ENCODE results near the gene PIGT. TPM values are rescaled to one million over a fixed set of nuclear protein-coding genes. Genes with fewer than 3 reads are reported as not detected.

Gene PIGT
- polyA plus RNA-seq, 2 of the 4 experiments (the other 2 are of a cell fraction), result 60.3 to 66.2 TPM

DNA sequence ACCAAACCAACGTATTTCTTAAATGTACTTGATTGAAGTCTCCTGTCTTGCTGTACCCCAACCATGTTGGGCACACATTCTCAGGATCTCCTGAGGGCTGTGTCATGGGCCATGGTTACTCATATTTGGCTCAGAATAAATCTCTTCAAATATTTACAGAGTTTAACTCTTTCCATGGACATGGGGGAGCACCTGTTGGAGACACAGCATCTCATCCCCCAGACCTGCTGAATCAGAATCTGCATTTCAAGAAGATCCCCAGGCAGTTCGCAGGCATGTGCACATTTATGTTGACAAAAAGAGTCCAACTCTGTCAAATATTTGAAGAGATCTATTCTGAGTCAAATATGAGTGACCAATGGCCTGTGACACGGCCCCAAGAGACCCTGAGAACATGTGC is 24.5 kb downstream of the PIGT start:
- TF ChIP-seq KDM1A (IDR thresholded peaks at IDR 0.05; ENCODE audit: low read depth) (no peak), PHF8 (IDR thresholded peaks at IDR 0.05; ENCODE audit: borderline replicate concordance, low read depth) (no peak), FOXS1 (CRISPR knock-in tag; IDR thresholded peaks at IDR 0.05) (no peak), TFCP2L1 (CRISPR knock-in tag; IDR thresholded peaks at IDR 0.05) (no peak), HEYL (CRISPR knock-in tag; IDR thresholded peaks at IDR 0.05) (no peak), ESRRA (IDR thresholded peaks at IDR 0.05; ENCODE audit: borderline replicate concordance, low read length) (no peak), RNF2 (IDR thresholded peaks at IDR 0.05; ENCODE audit: borderline replicate concordance, low read depth) (no peak), ZNF302 (CRISPR knock-in tag; IDR thresholded peaks at IDR 0.05) (no peak), EP300 (IDR thresholded peaks at IDR 0.05) (no peak), CBX2 (IDR thresholded peaks at IDR 0.05; ENCODE audit: borderline replicate concordance, low read depth) (no peak), FOSB (CRISPR knock-in tag; IDR thresholded peaks at IDR 0.05) (no peak), HDAC2 (IDR thresholded peaks at IDR 0.05) (no peak), EHMT2 (IDR thresholded peaks at IDR 0.05; ENCODE audit: low read depth) (no peak), POLR2A (IDR thresholded peaks at IDR 0.05; ENCODE audit: low read length) (no peak), KDM5A (IDR thresholded peaks at IDR 0.05) (no peak)
- TF ChIP-seq, protein P1, sequence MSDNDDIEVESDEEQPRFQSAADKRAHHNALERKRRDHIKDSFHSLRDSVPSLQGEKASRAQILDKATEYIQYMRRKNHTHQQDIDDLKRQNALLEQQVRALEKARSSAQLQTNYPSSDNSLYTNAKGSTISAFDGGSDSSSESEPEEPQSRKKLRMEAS (IDR thresholded peaks at IDR 0.05), result no peak
- TF ChIP-seq, protein P2, sequence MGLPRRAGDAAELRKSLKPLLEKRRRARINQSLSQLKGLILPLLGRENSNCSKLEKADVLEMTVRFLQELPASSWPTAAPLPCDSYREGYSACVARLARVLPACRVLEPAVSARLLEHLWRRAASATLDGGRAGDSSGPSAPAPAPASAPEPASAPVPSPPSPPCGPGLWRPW (IDR thresholded peaks at IDR 0.05), result no peak
- TF ChIP-seq, protein P3, sequence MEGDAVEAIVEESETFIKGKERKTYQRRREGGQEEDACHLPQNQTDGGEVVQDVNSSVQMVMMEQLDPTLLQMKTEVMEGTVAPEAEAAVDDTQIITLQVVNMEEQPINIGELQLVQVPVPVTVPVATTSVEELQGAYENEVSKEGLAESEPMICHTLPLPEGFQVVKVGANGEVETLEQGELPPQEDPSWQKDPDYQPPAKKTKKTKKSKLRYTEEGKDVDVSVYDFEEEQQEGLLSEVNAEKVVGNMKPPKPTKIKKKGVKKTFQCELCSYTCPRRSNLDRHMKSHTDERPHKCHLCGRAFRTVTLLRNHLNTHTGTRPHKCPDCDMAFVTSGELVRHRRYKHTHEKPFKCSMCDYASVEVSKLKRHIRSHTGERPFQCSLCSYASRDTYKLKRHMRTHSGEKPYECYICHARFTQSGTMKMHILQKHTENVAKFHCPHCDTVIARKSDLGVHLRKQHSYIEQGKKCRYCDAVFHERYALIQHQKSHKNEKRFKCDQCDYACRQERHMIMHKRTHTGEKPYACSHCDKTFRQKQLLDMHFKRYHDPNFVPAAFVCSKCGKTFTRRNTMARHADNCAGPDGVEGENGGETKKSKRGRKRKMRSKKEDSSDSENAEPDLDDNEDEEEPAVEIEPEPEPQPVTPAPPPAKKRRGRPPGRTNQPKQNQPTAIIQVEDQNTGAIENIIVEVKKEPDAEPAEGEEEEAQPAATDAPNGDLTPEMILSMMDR (IDR thresholded peaks at IDR 0.05), result no peak
- no peak overlapping the region for H3K4me3 ChIP-seq
- no peak for ATAC-seq
- 40% methylated on average over 3 of the region's 3 CpGs for WGBS (ENCODE audit: missing lambda C conversion rate)
- ChIA-PET CTCF (interaction anchor here (1.2 to 10.4 kb wide), 6 partner anchors 9 to 331 kb away, joined by 3 to 240 read pairs (median 90); partner anchors contain the start of gene SYS1), POLR2A (interaction anchor here (1.5 kb wide), 1 partner anchor 77 kb away, joined by 10 read pairs; the partner anchor contains the start of gene SYS1)
- FAIRE-seq, result no peak
- no peak overlapping the region for H3K27ac ChIP-seq
- H3K4me2 ChIP-seq, result no peak overlapping the region
- H3K9me3 ChIP-seq, result no peaks in the 10 kb centered on the region
- no peak for DNase-seq (ENCODE audit: low read depth in 1 of 2, low spot score in 1 of 2)
- H3K4me1 ChIP-seq, result peaks cover 3% of the 10 kb centered on the region; the same call in 1 of the 3 replicates

DNA sequence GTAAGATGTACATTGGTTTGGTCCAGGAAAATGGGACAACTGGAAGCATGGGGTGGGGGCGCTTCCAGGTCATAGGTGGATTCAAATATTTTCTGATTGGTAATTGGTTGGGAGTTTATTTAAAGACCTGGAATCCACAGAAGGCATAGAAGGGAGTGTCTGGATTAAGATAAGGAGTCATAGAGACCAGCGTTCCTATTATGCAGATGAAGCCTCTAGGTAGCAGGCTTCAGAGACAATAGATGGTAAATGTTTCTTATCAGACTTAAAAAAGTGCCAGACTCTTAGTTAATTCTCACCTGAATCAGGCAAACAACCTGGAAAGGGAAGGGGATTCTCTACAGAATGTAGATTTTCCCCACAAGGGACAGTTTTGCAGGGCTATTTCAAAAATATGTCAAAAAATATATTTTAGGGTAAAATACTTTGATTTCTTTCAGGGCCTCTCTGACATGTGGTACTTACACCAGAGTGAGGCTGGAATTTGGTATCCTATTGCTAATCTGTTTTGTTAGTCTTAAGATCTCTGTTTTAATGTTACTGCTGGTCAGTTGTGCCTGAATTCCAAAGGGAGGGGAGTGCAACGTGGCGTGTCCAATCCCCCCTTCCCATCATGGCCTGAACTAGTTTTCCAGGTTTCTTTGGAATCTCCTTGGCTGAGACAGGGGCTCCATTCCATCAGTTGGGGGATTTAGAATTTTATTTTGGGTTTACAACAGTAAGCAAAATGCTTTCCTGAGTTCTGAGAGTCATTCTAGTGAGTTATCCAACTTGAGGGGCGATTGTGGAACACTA is 25.1 kb downstream of the PIGT start:
- TF ChIP-seq HDAC2 (IDR thresholded peaks at IDR 0.05), result no peak
- no peak for TF ChIP-seq RARB (CRISPR knock-in tag; IDR thresholded peaks at IDR 0.05)
- no peak for TF ChIP-seq EHMT2 (IDR thresholded peaks at IDR 0.05; ENCODE audit: low read depth)
- TF ChIP-seq CBX8 (IDR thresholded peaks at IDR 0.05), result no peak
- TF ChIP-seq FOSB (CRISPR knock-in tag; IDR thresholded peaks at IDR 0.05), result no peak
- TF ChIP-seq ZSCAN20 (CRISPR knock-in tag; IDR thresholded peaks at IDR 0.05), result no peak
- no peak for TF ChIP-seq FOSL2 (IDR thresholded peaks at IDR 0.05)
- no peak for TF ChIP-seq FOSL2 (CRISPR knock-in tag; IDR thresholded peaks at IDR 0.05)
- TF ChIP-seq, protein P2 (IDR thresholded peaks at IDR 0.05), result no peak
- no peak for TF ChIP-seq MYC (IDR thresholded peaks at IDR 0.05; ENCODE audit: borderline replicate concordance, low read length)
- TF ChIP-seq, protein P3 (IDR thresholded peaks at IDR 0.05), result no peak
- TF ChIP-seq, protein P4, sequence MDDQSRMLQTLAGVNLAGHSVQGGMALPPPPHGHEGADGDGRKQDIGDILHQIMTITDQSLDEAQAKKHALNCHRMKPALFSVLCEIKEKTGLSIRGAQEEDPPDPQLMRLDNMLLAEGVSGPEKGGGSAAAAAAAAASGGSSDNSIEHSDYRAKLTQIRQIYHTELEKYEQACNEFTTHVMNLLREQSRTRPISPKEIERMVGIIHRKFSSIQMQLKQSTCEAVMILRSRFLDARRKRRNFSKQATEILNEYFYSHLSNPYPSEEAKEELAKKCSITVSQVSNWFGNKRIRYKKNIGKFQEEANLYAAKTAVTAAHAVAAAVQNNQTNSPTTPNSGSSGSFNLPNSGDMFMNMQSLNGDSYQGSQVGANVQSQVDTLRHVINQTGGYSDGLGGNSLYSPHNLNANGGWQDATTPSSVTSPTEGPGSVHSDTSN (IDR thresholded peaks at IDR 0.05), result no peak
- TF ChIP-seq, protein P5, sequence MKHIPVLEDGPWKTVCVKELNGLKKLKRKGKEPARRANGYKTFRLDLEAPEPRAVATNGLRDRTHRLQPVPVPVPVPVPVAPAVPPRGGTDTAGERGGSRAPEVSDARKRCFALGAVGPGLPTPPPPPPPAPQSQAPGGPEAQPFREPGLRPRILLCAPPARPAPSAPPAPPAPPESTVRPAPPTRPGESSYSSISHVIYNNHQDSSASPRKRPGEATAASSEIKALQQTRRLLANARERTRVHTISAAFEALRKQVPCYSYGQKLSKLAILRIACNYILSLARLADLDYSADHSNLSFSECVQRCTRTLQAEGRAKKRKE (CRISPR knock-in tag; IDR thresholded peaks at IDR 0.05; ENCODE audit: low read depth), result no peak
- TF ChIP-seq HOXA7 (CRISPR knock-in tag; IDR thresholded peaks at IDR 0.05), result no peak
- TF ChIP-seq HEYL (CRISPR knock-in tag; IDR thresholded peaks at IDR 0.05), result no peak
- TF ChIP-seq ESRRA (IDR thresholded peaks at IDR 0.05; ENCODE audit: borderline replicate concordance, low read length), result no peak
- TF ChIP-seq RNF2 (IDR thresholded peaks at IDR 0.05; ENCODE audit: borderline replicate concordance, low read depth), result no peak
- no peak for TF ChIP-seq CBX2 (IDR thresholded peaks at IDR 0.05; ENCODE audit: borderline replicate concordance, low read depth)
- TF ChIP-seq TP53 (CRISPR knock-in tag; IDR thresholded peaks at IDR 0.05), result no peak
- POLR2A ChIA-PET, result no interaction called here
- CTCF ChIA-PET, result interaction anchor here (1.4 to 10.4 kb wide), 3 partner anchors 69 to 330 kb away, joined by 5 to 240 read pairs (median 135); no protein-coding TSS in a partner anchor
- no peak for DNase-seq (ENCODE audit: low read depth in 1 of 2, low spot score in 1 of 2)
- no peaks in the 10 kb centered on the region for H3K9me3 ChIP-seq
- H3K27ac ChIP-seq, result no peak overlapping the region
- 68% methylated on average over 5 of the region's 5 CpGs for WGBS (ENCODE audit: missing lambda C conversion rate)
- FAIRE-seq, result no peak
- H3K4me2 ChIP-seq, result no peak overlapping the region
- H3K4me3 ChIP-seq, result no peak overlapping the region
- no peak for ATAC-seq
- H3K4me1 ChIP-seq, result peaks cover 3% of the 10 kb centered on the region; the same call in 1 of the 3 replicates

Data from A549 (cell line).